Pancreas (tissue), 10 donors: ENCODE results near the gene HINFP. TPM values are rescaled to one million over a fixed set of nuclear protein-coding genes. Genes with fewer than 3 reads are reported as not detected.

Experiments
- ATAC-seq, 4 donors: fragments of 200-7000 bp; cut with Tn5 transposase; one replicate each; pipeline versions ENCODE4 v1.8.0 to v1.9.1; 2020; ENCODE audit warnings: mild to moderate bottlenecking in 4 of 4, moderate library complexity in 4 of 4
- DNase-seq, 6 donors: peaks; one replicate each; pipeline ENCODE4 v3.0.0-alpha.2; 2020
- FAIRE-seq: peaks from 2 replicates; lab custom pipeline; 2012; peaks lifted over from hg19 to GRCh38; lab: Jason Lieb, UNC
- H3K27ac ChIP-seq, 4 donors: fragments of 200-600 bp; sonication (generic); 1 replicate in 3 of 4; 2 replicates in 1 of 4; pipeline versions ENCODE4 v1.5.0 to v1.8.0; 2020
- H3K27me3 ChIP-seq, 4 donors: fragments of 200-600 bp; one replicate each; pipeline ENCODE4 v1.8.0; 2021
- H3K36me3 ChIP-seq, 3 donors: fragments of 200-600 bp; sonication (generic) in 1 of 3; one replicate each; pipeline versions ENCODE4 v1.5.0 to v1.8.0; 2020 to 2021
- H3K4me1 ChIP-seq, 3 donors: fragments of 200-600 bp; one replicate each; pipeline ENCODE4 v1.8.0; 2021
- H3K4me3 ChIP-seq, 4 donors: fragments of 200-600 bp; sonication (generic) in 2 of 4; one replicate each; pipeline versions ENCODE4 v1.5.0 to v1.8.0; 2020 to 2021
- H3K9me3 ChIP-seq, 4 donors: fragments of 200-600 bp; one replicate each; pipeline ENCODE4 v1.8.0; 2021
- WGBS, 2 donors: extraction: QIAGEN DNeasy Blood & Tissue Kit; methylation state at CpG; one replicate each; pipeline ENCODE4 v1.1.7; 2013; 5-methylcytosine and 5-hydroxymethylcytosine counted together
- intact Hi-C, 3 donors: fragments of 100-400 bp; cut with DNase I; formaldehyde crosslinking; loops; one replicate each; pipeline versions ENCODE4 v1.11.1 to v1.14.2; 2022
- polyA plus RNA-seq, 2 donors: library from polyadenylated mRNA; stranded (reverse); fragments of 200-250 nt; gene quantifications; one replicate each; pipeline ENCODE4 v1.2.3, GENCODE V29; 2013
- total RNA-seq, 6 donors: library from RNA; stranded (reverse); fragmentation: NEBNext Ultra II Directional in 4 of 6; extraction: Animal tissue kit (Norgen Biotek cat#: 25700) in 4 of 6; gene quantifications; one replicate each; pipeline versions ENCODE4 v1.2.1 to v1.2.4, GENCODE V29; 2021 to 2023
- TF ChIP-seq, protein P1 (sequence below), 4 donors: fragments of 200-600 bp; sonication (generic) in 3 of 4; IDR thresholded peaks; one replicate each; pipeline versions ENCODE4 v1.5.0 to v1.8.0; 2021; ENCODE audit warnings: antibody characterized with exemption in 4 of 4
- donor health status: healthy with polysubstance abuse.
- donor health status: DM: no; HTN: no; CAD: no; lungs with moderate emphysema.
- donor health status: DM: no; HTN: no; CAD: no.
- donor health status: control.
- donor health status: control.
- donor health status: Bipolar disorder and iron deficiency.
- donor health status: DM: yes; HTN: yes; CAD: no.
- donor health status: DM: no; HTN: no; CAD: no.
- donor health status: DM: no; HTN: no; CAD: no.
- donor health status: DM: yes; HTN: yes; CAD: no.

Gene HINFP
- total and polyA plus RNA-seq, 8 donors: 8.6 to 21.3 (median 13.3) TPM

DNA sequence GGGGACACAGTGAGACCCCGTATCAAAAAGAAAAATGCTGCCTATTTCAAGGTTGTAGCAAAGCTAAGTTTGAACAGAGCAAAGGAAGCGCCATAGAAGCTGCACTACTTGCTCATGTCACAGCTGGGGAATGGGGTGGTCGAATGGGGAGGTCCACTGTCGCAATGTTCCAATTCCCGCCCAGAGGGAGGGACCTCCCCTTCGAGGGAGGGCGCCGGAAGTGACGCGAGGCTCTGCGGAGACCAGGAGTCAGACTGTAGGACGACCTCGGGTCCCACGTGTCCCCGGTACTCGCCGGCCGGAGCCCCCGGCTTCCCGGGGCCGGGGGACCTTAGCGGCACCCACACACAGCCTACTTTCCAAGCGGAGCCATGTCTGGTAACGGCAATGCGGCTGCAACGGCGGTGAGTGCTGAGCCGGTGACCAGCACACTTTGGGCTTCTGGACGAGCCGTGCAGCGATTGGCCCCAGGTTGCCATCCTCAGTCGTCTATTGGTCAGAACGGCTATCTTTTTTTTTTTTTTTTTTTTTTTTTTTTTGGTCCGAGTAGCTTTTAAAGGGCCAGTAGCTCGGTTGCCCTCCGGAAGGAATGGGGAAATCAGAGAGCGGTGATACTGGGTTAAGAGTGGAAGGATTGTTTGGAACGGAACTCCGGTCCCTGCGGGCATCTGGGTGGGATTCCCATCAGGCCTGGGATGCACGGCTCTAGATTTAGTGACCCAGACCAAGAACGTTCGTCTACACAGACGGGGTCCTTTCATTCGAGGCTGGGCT is 36.5 kb upstream of the HINFP start, which contains the start of gene HMBS:
Gene HMBS (plus strand): TSS at position 219 of the 774 bp plus-strand sequence. CDS start 153 bp downstream, at position 372.
- H3K4me3 ChIP-seq: peak within 1 kb of the TSS; percentile 52 to 99 (median 78)
- FAIRE-seq (peak; percentile 75), ATAC-seq (peak; percentile 96 to 98 (median 98)), DNase-seq (peak; percentile 89 to 95 (median 93))
- peaks cover 0 to 18% (median 4%) of the 10 kb centered on the region in 3 donors for H3K36me3 ChIP-seq
- intact Hi-C loops: no loop called here
- H3K27ac ChIP-seq: peak within 1 kb of the TSS; percentile 73 to 90 (median 89)
- TF ChIP-seq, protein P1, sequence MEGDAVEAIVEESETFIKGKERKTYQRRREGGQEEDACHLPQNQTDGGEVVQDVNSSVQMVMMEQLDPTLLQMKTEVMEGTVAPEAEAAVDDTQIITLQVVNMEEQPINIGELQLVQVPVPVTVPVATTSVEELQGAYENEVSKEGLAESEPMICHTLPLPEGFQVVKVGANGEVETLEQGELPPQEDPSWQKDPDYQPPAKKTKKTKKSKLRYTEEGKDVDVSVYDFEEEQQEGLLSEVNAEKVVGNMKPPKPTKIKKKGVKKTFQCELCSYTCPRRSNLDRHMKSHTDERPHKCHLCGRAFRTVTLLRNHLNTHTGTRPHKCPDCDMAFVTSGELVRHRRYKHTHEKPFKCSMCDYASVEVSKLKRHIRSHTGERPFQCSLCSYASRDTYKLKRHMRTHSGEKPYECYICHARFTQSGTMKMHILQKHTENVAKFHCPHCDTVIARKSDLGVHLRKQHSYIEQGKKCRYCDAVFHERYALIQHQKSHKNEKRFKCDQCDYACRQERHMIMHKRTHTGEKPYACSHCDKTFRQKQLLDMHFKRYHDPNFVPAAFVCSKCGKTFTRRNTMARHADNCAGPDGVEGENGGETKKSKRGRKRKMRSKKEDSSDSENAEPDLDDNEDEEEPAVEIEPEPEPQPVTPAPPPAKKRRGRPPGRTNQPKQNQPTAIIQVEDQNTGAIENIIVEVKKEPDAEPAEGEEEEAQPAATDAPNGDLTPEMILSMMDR (IDR thresholded peaks at IDR 0.05): no peak
- no peaks in the 10 kb centered on the region for H3K27me3 ChIP-seq
- 0 to 1% methylated on average over 41 to 45 of the region's 45 CpGs for WGBS, 2 donors
- peaks cover 0 to 9% (median 9%) of the 10 kb centered on the region in 3 donors for H3K4me1 ChIP-seq
- H3K9me3 ChIP-seq: no peaks in the 10 kb centered on the region

DNA sequence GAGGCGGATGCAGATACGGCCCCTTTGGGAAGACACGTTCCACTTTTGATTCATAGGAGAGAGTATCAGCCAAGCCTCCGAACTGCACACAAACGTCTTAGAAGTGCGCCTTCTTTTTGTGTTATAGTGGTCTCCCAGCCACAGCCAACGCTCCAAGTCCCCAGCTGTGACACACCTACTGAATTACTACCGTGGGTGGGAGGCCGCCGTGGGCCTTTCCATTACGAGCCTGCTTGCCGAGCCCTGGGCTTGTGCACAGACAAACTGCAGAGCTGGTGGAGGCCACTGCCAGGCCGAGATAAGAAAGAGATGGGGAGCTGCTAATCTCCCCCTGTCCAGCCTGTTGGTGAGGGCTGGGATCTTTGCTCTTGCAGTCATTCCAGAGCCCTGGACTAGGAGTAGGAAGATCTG is 35.9 kb upstream of the HINFP start:
- intact Hi-C loops: no loop called here
- Histone ChIP-seq H3K27ac (peak overlapping the region; percentile 73 to 90 (median 89)), H3K27me3 (no peaks in the 10 kb centered on the region), H3K36me3 (peaks cover 0 to 12% (median 4%) of the 10 kb centered on the region in 3 donors), H3K4me3 (peak overlapping the region; percentile 52 to 99 (median 78)), H3K4me1 (peaks cover 0 to 9% (median 9%) of the 10 kb centered on the region in 3 donors), H3K9me3 (no peaks in the 10 kb centered on the region)
- TF ChIP-seq, protein P1 (IDR thresholded peaks at IDR 0.05): no peak
- 0 to 1% methylated on average over 13 of the region's 13 CpGs for WGBS, 2 donors
- FAIRE-seq (no peak), ATAC-seq (peak in 2 of 4 donors; percentile 1 to 4), DNase-seq (no peak)

GRCh38 chr11:119087123-119087522 is 34.3 kb upstream of the HINFP start:
- ATAC-seq: no peak
- TF ChIP-seq, protein P1 (IDR thresholded peaks at IDR 0.05): no peak

DNA sequence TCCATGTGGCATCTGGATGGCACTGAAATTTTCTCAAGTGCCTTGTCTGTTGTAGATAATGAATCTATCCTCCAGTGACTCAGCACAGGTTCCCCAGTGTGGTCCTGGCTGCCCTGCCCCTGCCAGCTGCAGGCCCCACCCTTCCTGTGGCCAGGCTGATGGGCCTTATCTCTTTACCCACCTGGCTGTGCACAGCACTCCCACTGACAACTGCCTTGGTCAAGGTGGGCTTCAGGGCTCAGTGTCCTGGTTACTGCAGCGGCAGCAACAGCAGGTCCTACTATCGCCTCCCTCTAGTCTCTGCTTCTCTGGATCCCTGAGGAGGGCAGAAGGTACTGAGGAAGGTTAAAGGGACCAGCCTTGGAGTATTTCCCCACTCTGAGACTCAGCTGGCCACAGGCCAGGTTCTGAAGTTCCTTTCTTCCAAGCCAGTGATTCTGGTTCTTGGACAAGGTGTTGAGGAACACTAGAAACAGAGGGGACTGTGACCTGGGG is 33.6 kb upstream of the HINFP start:
- ATAC-seq (no peak), FAIRE-seq (no peak), DNase-seq (no peak)
- Histone ChIP-seq H3K4me1 (peaks cover 0 to 10% (median 9%) of the 10 kb centered on the region in 3 donors), H3K9me3 (no peaks in the 10 kb centered on the region), H3K4me3 (no peak overlapping the region), H3K27ac (no peak overlapping the region), H3K36me3 (no peaks in the 10 kb centered on the region), H3K27me3 (no peaks in the 10 kb centered on the region)
- intact Hi-C loops: no loop called here
- TF ChIP-seq, protein P1 (IDR thresholded peaks at IDR 0.05): no peak
- WGBS, 2 donors: 94 to 95% methylated on average over 2 of the region's 2 CpGs

More at GRCh38 chr11:119087123-119087522, 34.3 kb upstream of the HINFP start:
- Histone ChIP-seq H3K4me1 (peaks cover 0 to 9% (median 9%) of the 10 kb centered on the region in 3 donors), H3K9me3 (no peaks in the 10 kb centered on the region), H3K4me3 (no peak overlapping the region), H3K36me3 (no peaks in the 10 kb centered on the region), H3K27me3 (no peaks in the 10 kb centered on the region), H3K27ac (no peak overlapping the region)
- no peak for FAIRE-seq
- no peak for DNase-seq
- intact Hi-C loops: no loop called here
- WGBS, 2 donors: 80 to 89% methylated on average over 6 of the region's 6 CpGs
